Prostate gland (tissue), 2 donors: Measurements from ENCODE around the gene HOXC6. TPM values are rescaled to one million over a fixed set of nuclear protein-coding genes. Genes with fewer than 3 reads are reported as not detected.

Experiments
- DNase-seq: peaks from one replicate; pipeline ENCODE4 v3.0.0-alpha.2; 2019; ENCODE audit warnings: low spot score
- H3K27ac ChIP-seq, 2 donors: fragments of 200-600 bp; sonication (generic); 2 replicates each; pipeline ENCODE4 v1.5.1; 2017 to 2019
- H3K27me3 ChIP-seq: fragments of 200-600 bp; sonication (generic); replicated peaks from 2 replicates; pipeline ENCODE4 v1.5.1; 2019; ENCODE audit not compliant: insufficient read depth
- H3K36me3 ChIP-seq, 2 donors: fragments of 200-600 bp; sonication (generic); 1 replicate in 1 of 2; 2 replicates in 1 of 2; pipeline versions ENCODE4 v1.5.1 to v1.8.1; 2017 to 2019
- H3K4me1 ChIP-seq: fragments of 200-600 bp; sonication (generic); replicated peaks from 2 replicates; pipeline ENCODE4 v1.5.1; 2019
- H3K4me3 ChIP-seq, 2 donors: fragments of 200-600 bp; sonication (generic); 2 replicates each; pipeline ENCODE4 v1.5.1; 2017 to 2019
- H3K9me3 ChIP-seq: fragments of 200-600 bp; sonication (generic); 2 replicates; pipeline ENCODE4 v1.5.1; 2017
- POLR2A ChIP-seq: fragments of 450-650 bp; IDR thresholded peaks from one replicate; pipeline ENCODE4 v1.6.1; 2016; ENCODE audit warnings: antibody characterized with exemption, mild to moderate bottlenecking
- POLR2AphosphoS5 ChIP-seq: sonication (generic); formaldehyde crosslinking; IDR thresholded peaks from one replicate; pipeline ENCODE4 v1.6.1; 2017; ENCODE audit warnings: antibody characterized with exemption
- WGBS: methylation state at CpG from one replicate; pipeline ENCODE4 v1.1.5; 2018; 5-methylcytosine and 5-hydroxymethylcytosine counted together
- intact Hi-C: fragments of 100-400 bp; cut with DNase I; formaldehyde crosslinking; loops from one replicate; pipeline ENCODE4 v1.14.2; 2022
- total RNA-seq, 2 donors: library from RNA; depleted of rRNA; stranded (reverse); fragments of >200 nt; gene quantifications; one replicate each; pipeline ENCODE4 v1.1.0, GENCODE V29; 2016
- TF ChIP-seq, protein P1 (sequence below), 4 experiments: fragments of 200-600 bp in 2 of 4; fragments of 450-650 bp in 2 of 4; sonication (generic) in 2 of 4; IDR thresholded peaks; 1 replicate in 3 of 4; 2 replicates in 1 of 4; pipeline ENCODE4 v1.5.1; 2016 to 2019; ENCODE audit warnings: antibody characterized with exemption in 4 of 4, mild to moderate bottlenecking in 2 of 4, moderate library complexity in 2 of 4

HOXC6 gene
- total RNA-seq, 2 donors from 2014 or later: 1.3 TPM; not detected in 1

GRCh38 chr12:54060975-54061778, 32.9 kb downstream of the HOXC6 start:
- intact Hi-C loops: no loop called here
- peaks cover 32% of the 10 kb centered on the region for H3K27me3 ChIP-seq
- no peak overlapping the region for H3K27ac ChIP-seq
- TF ChIP-seq POLR2AphosphoS5 (no peak), POLR2A (no peak)
- TF ChIP-seq, protein P1, sequence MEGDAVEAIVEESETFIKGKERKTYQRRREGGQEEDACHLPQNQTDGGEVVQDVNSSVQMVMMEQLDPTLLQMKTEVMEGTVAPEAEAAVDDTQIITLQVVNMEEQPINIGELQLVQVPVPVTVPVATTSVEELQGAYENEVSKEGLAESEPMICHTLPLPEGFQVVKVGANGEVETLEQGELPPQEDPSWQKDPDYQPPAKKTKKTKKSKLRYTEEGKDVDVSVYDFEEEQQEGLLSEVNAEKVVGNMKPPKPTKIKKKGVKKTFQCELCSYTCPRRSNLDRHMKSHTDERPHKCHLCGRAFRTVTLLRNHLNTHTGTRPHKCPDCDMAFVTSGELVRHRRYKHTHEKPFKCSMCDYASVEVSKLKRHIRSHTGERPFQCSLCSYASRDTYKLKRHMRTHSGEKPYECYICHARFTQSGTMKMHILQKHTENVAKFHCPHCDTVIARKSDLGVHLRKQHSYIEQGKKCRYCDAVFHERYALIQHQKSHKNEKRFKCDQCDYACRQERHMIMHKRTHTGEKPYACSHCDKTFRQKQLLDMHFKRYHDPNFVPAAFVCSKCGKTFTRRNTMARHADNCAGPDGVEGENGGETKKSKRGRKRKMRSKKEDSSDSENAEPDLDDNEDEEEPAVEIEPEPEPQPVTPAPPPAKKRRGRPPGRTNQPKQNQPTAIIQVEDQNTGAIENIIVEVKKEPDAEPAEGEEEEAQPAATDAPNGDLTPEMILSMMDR (IDR thresholded peaks at IDR 0.05): no peak
- no peak for DNase-seq
- WGBS: 33% methylated on average over 7 of the region's 7 CpGs
- H3K4me1 ChIP-seq: no peaks in the 10 kb centered on the region
- H3K4me3 ChIP-seq: no peak overlapping the region
- H3K36me3 ChIP-seq: no peaks in the 10 kb centered on the region
- H3K9me3 ChIP-seq: no peaks in the 10 kb centered on the region

GRCh38 chr12:54065677-54066076, 37.4 kb downstream of the HOXC6 start:
- H3K4me1 ChIP-seq: no peaks in the 10 kb centered on the region
- TF ChIP-seq POLR2AphosphoS5: no peak
- TF ChIP-seq POLR2A: no peak
- TF ChIP-seq, protein P1 (IDR thresholded peaks at IDR 0.05): no peak
- H3K27me3 ChIP-seq: peaks cover 16% of the 10 kb centered on the region
- H3K9me3 ChIP-seq: no peaks in the 10 kb centered on the region
- intact Hi-C loops: no loop called here
- no peak for DNase-seq
- no peak overlapping the region for H3K4me3 ChIP-seq
- H3K27ac ChIP-seq: no peak overlapping the region
- H3K36me3 ChIP-seq: no peaks in the 10 kb centered on the region

DNA sequence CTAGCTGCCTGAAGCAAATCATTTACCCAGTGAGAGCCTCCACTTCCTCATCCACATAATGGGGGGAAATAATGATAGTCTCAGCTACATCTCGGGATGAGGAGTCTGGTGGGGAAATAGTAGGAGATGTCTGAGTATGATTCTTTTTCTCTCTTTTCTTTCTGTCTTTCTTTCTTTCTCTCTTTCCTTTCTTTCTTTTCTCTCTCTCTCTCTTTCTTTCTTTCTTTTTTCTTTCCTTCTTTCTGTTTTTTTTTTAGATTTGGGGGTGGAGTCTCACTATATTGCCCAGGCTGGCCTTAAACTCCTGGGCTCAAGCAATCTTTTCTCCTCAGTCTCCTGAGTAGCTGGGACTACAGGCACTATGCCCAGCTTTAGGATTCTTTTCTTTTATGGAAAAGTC, 38.2 kb downstream of the HOXC6 start:
- 100% methylated on average over 1 of the region's 1 CpG for WGBS
- H3K36me3 ChIP-seq: no peaks in the 10 kb centered on the region
- H3K9me3 ChIP-seq: no peaks in the 10 kb centered on the region
- intact Hi-C loops: no loop called here
- TF ChIP-seq POLR2A (no peak), POLR2AphosphoS5 (no peak)
- TF ChIP-seq, protein P1 (IDR thresholded peaks at IDR 0.05): no peak
- DNase-seq: no peak
- H3K27me3 ChIP-seq: peaks cover 13% of the 10 kb centered on the region
- no peak overlapping the region for H3K4me3 ChIP-seq
- H3K27ac ChIP-seq: no peak overlapping the region
- H3K4me1 ChIP-seq: no peaks in the 10 kb centered on the region

DNA sequence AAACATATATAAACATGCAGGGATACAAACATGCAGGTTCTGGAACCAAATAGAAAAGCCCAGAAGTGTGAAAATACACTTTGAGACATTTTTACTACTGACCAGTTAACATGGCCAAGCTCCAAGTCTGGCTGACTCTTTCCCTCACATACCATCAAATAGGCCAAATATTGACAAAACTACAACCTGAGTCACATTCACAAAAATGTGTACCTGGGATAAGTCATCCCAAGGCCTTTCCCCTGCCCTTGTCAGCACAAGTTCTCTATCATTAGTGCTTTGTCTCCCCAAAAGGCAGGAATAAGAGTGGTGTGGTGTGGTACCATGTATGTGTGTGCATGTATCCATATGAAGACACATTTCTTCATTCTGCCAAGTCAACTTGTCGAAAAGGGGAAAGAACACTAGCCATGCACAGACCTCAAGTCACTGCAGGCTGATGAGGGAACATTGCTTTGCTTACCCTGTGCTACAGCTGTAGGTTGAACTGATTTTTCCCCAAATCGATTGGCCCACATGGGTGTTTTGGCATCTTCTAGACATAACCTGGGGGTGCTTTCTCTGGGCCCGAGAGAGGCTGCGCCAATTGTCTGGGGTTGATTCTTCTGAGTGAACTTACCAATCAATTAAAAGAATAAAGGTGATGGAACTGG, 40.3 kb downstream of the HOXC6 start:
- WGBS: 84% methylated on average over 4 of the region's 4 CpGs
- intact Hi-C loops: no loop called here

More for the DNA sequence above, 40.3 kb downstream of the HOXC6 start:
- no peaks in the 10 kb centered on the region for H3K36me3 ChIP-seq
- no peaks in the 10 kb centered on the region for H3K4me1 ChIP-seq
- no peaks in the 10 kb centered on the region for H3K9me3 ChIP-seq
- no peak for DNase-seq
- no peak overlapping the region for H3K4me3 ChIP-seq
- peaks cover 8% of the 10 kb centered on the region for H3K27me3 ChIP-seq
- H3K27ac ChIP-seq: no peak overlapping the region
- TF ChIP-seq, protein P1 (IDR thresholded peaks at IDR 0.05): no peak
- TF ChIP-seq POLR2A: no peak
- TF ChIP-seq POLR2AphosphoS5: no peak
